Gastrocnemius medialis (tissue), 4 donors: ENCODE data around the gene PDE4B. TPM values are rescaled to one million over a fixed set of nuclear protein-coding genes. Genes with fewer than 3 reads are reported as not detected.

ENCODE experiments used
- ATAC-seq, 2 donors: fragments of 150-250 bp; one replicate each; pipeline ENCODE4 v1.9.1; 2016
- DNase-seq, 2 donors: peaks; one replicate each; pipeline ENCODE4 v3.0.0-alpha.2; 2019
- H3K27ac ChIP-seq, 4 donors: fragments of 200-600 bp; sonication (generic); 1 replicate in 1 of 4; 2 replicates in 3 of 4; pipeline ENCODE4 v1.5.1; 2016 to 2018; ENCODE audit warnings: mild to moderate bottlenecking in 2 of 4, moderate library complexity in 1 of 4
- H3K27me3 ChIP-seq, 3 donors: fragments of 200-600 bp; sonication (generic) in 2 of 3; 1 replicate in 1 of 3; 2 replicates in 2 of 3; pipeline versions ENCODE4 v1.5.1 to v1.6.0; 2016 to 2019; ENCODE audit warnings: mild to moderate bottlenecking in 1 of 3, moderate library complexity in 1 of 3
- H3K36me3 ChIP-seq, 2 donors: fragments of 200-600 bp; sonication (generic) in 1 of 2; one replicate each; pipeline ENCODE4 v1.5.1; 2017 to 2018
- H3K4me1 ChIP-seq, 2 donors: fragments of 200-600 bp; sonication (generic) in 1 of 2; one replicate each; pipeline ENCODE4 v1.5.1; 2016 to 2017; ENCODE audit warnings: mild to moderate bottlenecking in 2 of 2
- H3K4me3 ChIP-seq, 4 donors: fragments of 200-600 bp; sonication (generic) in 3 of 4; 1 replicate in 1 of 4; 2 replicates in 3 of 4; pipeline ENCODE4 v1.5.1; 2016 to 2019; ENCODE audit warnings: mild to moderate bottlenecking in 2 of 4
- H3K9me3 ChIP-seq, 3 donors: fragments of 200-600 bp; sonication (generic) in 2 of 3; 1 replicate in 1 of 3; 2 replicates in 2 of 3; pipeline ENCODE4 v1.5.1; 2016 to 2019
- POLR2A ChIP-seq, 2 donors: fragments of 450-650 bp; IDR thresholded peaks; one replicate each; pipeline ENCODE4 v1.6.1; 2017; ENCODE audit warnings: antibody characterized with exemption in 2 of 2, mild to moderate bottlenecking in 2 of 2, moderate library complexity in 2 of 2
- in situ Hi-C, 4 donors: fragments of 200-750 bp; cut with MboI; loops; one replicate each; pipeline versions ENCODE4 v1.15.0 to v1.8.0; 2017; ENCODE audit warnings: low sequenced_read_pairs in 4 of 4
- intact Hi-C: fragments of 100-400 bp; cut with DNase I; formaldehyde crosslinking; loops from one replicate; pipeline ENCODE4 v1.15.1; 2023; ENCODE audit warnings: low total_unique reads
- total RNA-seq, 4 donors: library from RNA; depleted of rRNA; stranded (reverse); fragments of >200 nt; gene quantifications; one replicate each; pipeline versions ENCODE4 v1.1.0 to v1.2.3, GENCODE V29; 2016
- TF ChIP-seq, protein P1 (sequence below), 5 experiments: fragments of 450-650 bp in 3 of 5; fragments of 200-600 bp in 2 of 5; sonication (generic) in 2 of 5; IDR thresholded peaks in 4 of 5; conservative IDR thresholded peaks in 1 of 5; 1 replicate in 4 of 5; 2 replicates in 1 of 5; pipeline ENCODE4 v1.5.1; 2016 to 2019; ENCODE audit warnings: antibody characterized with exemption in 5 of 5, mild to moderate bottlenecking in 3 of 5, moderate library complexity in 3 of 5

Gene PDE4B
- total RNA-seq, 4 donors from 2014 or later: 4.5 to 8.5 (median 7.9) TPM

DNA sequence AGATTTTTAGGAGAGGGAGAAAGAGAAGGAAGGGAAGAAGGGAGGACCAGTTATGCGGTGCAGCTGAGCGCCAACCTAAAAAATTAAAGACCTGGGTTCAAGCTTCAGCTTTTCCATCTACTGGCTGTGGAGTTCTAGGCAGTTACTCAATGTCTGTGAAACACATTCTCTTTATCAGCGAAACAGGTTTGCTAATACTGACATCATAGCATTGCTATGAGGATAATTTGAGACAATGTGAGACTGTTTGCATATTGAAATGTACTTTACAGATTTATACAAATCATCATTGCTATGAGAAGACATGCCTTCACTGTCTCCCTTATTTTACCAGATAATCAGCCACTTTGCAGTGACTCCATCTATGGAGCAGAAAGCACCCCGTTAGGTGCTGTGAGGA, 518.4 kb downstream of the PDE4B start:
- no peaks in the 10 kb centered on the region for H3K36me3 ChIP-seq
- H3K4me1 ChIP-seq: peaks cover 16 to 34% of the 10 kb centered on the region in 2 donors
- TF ChIP-seq POLR2A (IDR thresholded peaks at IDR 0.05): no peak
- TF ChIP-seq, protein P1, sequence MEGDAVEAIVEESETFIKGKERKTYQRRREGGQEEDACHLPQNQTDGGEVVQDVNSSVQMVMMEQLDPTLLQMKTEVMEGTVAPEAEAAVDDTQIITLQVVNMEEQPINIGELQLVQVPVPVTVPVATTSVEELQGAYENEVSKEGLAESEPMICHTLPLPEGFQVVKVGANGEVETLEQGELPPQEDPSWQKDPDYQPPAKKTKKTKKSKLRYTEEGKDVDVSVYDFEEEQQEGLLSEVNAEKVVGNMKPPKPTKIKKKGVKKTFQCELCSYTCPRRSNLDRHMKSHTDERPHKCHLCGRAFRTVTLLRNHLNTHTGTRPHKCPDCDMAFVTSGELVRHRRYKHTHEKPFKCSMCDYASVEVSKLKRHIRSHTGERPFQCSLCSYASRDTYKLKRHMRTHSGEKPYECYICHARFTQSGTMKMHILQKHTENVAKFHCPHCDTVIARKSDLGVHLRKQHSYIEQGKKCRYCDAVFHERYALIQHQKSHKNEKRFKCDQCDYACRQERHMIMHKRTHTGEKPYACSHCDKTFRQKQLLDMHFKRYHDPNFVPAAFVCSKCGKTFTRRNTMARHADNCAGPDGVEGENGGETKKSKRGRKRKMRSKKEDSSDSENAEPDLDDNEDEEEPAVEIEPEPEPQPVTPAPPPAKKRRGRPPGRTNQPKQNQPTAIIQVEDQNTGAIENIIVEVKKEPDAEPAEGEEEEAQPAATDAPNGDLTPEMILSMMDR (IDR thresholded peaks at IDR 0.05 in 4 of 5, conservative IDR thresholded peaks at IDR 0.05 in 1 of 5): no peak
- DNase-seq: no peak
- H3K9me3 ChIP-seq: no peaks in the 10 kb centered on the region
- H3K27ac ChIP-seq: peak overlapping the region; percentile 3 to 52 (median 45)
- ATAC-seq: no peak
- in situ Hi-C loops: no loop called here
- H3K27me3 ChIP-seq: no peaks in the 10 kb centered on the region
- intact Hi-C loops: no loop called here
- no peak overlapping the region for H3K4me3 ChIP-seq

- Histone ChIP-seq H3K27ac (peak overlapping the region; percentile 3 to 52 (median 45)), H3K27me3 (no peaks in the 10 kb centered on the region), H3K9me3 (no peaks in the 10 kb centered on the region), H3K4me1 (peaks cover 20 to 39% of the 10 kb centered on the region in 2 donors), H3K36me3 (no peaks in the 10 kb centered on the region), H3K4me3 (no peak overlapping the region)
- no peak for TF ChIP-seq POLR2A (IDR thresholded peaks at IDR 0.05)
- TF ChIP-seq, protein P1 (IDR thresholded peaks at IDR 0.05 in 4 of 5, conservative IDR thresholded peaks at IDR 0.05 in 1 of 5): no peak
- peak in 1 of 2 donors; percentile 56 for ATAC-seq
- peak in 1 of 2 donors; percentile 23 for DNase-seq
- in situ Hi-C loops: no loop called here
- intact Hi-C loops: no loop called here
Measured at GRCh38 chr1:66311628-66312027, 518.9 kb downstream of the PDE4B start.

- no peak overlapping the region for H3K4me3 ChIP-seq
- intact Hi-C loops (no loop called here), in situ Hi-C loops (no loop called here)
- DNase-seq: peak in 1 of 2 donors; percentile 40
- peak overlapping the region; percentile 3 to 52 (median 45) for H3K27ac ChIP-seq
- H3K9me3 ChIP-seq: no peaks in the 10 kb centered on the region
- ATAC-seq: peak in 1 of 2 donors; percentile 44
- H3K36me3 ChIP-seq: no peaks in the 10 kb centered on the region
- no peaks in the 10 kb centered on the region for H3K27me3 ChIP-seq
- TF ChIP-seq, protein P1 (IDR thresholded peaks at IDR 0.05 in 4 of 5, conservative IDR thresholded peaks at IDR 0.05 in 1 of 5): no peak
- no peak for TF ChIP-seq POLR2A (IDR thresholded peaks at IDR 0.05)
- H3K4me1 ChIP-seq: peaks cover 25 to 44% of the 10 kb centered on the region in 2 donors
Measured at GRCh38 chr1:66312271-66312990, 519.7 kb downstream of the PDE4B start.

- no peak for DNase-seq
Measured at GRCh38 chr1:66313429-66313828, 520.7 kb downstream of the PDE4B start.

More at GRCh38 chr1:66313429-66313828, 520.7 kb downstream of the PDE4B start:
- Histone ChIP-seq H3K9me3 (no peaks in the 10 kb centered on the region), H3K36me3 (no peaks in the 10 kb centered on the region), H3K27me3 (no peaks in the 10 kb centered on the region), H3K4me1 (peaks cover 23 to 43% of the 10 kb centered on the region in 2 donors), H3K27ac (no peak overlapping the region), H3K4me3 (no peak overlapping the region)
- TF ChIP-seq, protein P1 (IDR thresholded peaks at IDR 0.05 in 4 of 5, conservative IDR thresholded peaks at IDR 0.05 in 1 of 5): no peak
- no peak for TF ChIP-seq POLR2A (IDR thresholded peaks at IDR 0.05)
- intact Hi-C loops: no loop called here
- in situ Hi-C loops: no loop called here
- ATAC-seq: no peak
